ENCODE measurements around the gene IPO9. TPM values are rescaled to one million over a fixed set of nuclear protein-coding genes. Genes with fewer than 3 reads are reported as not detected.

The IPO9 gene
- total and polyA plus RNA-seq, 2 experiments from 2014 or later, result 47.6 to 87.4 TPM

DNA sequence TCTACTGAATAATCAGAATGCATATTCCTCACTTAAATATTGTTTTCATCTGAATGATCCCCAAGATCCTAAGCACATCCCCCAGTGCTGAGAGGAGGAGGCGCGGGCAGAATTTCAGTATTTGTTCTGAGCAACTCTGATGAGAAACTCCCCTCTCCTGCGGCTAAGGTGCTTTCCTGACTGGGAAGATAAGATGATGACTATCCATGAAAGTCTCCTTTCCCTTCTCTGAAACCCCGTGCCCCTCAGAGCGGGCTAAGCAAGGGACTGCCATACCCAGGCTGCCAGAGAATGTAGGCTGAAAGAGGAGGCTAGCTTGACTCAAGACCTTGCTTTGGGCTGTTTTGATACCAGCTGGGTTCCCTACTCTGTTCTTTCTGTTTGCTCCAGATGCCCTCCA lies 39.7 kb upstream of the IPO9 start:
- TF ChIP-seq, protein P1, sequence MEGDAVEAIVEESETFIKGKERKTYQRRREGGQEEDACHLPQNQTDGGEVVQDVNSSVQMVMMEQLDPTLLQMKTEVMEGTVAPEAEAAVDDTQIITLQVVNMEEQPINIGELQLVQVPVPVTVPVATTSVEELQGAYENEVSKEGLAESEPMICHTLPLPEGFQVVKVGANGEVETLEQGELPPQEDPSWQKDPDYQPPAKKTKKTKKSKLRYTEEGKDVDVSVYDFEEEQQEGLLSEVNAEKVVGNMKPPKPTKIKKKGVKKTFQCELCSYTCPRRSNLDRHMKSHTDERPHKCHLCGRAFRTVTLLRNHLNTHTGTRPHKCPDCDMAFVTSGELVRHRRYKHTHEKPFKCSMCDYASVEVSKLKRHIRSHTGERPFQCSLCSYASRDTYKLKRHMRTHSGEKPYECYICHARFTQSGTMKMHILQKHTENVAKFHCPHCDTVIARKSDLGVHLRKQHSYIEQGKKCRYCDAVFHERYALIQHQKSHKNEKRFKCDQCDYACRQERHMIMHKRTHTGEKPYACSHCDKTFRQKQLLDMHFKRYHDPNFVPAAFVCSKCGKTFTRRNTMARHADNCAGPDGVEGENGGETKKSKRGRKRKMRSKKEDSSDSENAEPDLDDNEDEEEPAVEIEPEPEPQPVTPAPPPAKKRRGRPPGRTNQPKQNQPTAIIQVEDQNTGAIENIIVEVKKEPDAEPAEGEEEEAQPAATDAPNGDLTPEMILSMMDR (conservative IDR thresholded peaks at IDR 0.05; ENCODE audit: low read depth in 2 of 2), result no peak
- TF ChIP-seq ZNF331 (CRISPR knock-in tag; IDR thresholded peaks at IDR 0.05; ENCODE audit: low read depth) (no peak), STAT1 (IDR thresholded peaks at IDR 0.05; ENCODE audit: unreplicated experiment) (no peak), EZH2 (IDR thresholded peaks at IDR 0.05; ENCODE audit: low read depth, unreplicated experiment) (no peak), ZNF114 (CRISPR knock-in tag; IDR thresholded peaks at IDR 0.05) (no peak), CREB1 (CRISPR knock-in tag; IDR thresholded peaks at IDR 0.05; ENCODE audit: low read depth) (no peak), NANOG (IDR thresholded peaks at IDR 0.05; ENCODE audit: borderline replicate concordance) (no peak), JUNB (IDR thresholded peaks at IDR 0.05; ENCODE audit: unreplicated experiment) (no peak), EZH2phosphoT487 (IDR thresholded peaks at IDR 0.05; ENCODE audit: unreplicated experiment) (no peak), POLR2AphosphoS5 (IDR thresholded peaks at IDR 0.05; ENCODE audit: low read depth) (no peak)
- TF ChIP-seq, protein P2, sequence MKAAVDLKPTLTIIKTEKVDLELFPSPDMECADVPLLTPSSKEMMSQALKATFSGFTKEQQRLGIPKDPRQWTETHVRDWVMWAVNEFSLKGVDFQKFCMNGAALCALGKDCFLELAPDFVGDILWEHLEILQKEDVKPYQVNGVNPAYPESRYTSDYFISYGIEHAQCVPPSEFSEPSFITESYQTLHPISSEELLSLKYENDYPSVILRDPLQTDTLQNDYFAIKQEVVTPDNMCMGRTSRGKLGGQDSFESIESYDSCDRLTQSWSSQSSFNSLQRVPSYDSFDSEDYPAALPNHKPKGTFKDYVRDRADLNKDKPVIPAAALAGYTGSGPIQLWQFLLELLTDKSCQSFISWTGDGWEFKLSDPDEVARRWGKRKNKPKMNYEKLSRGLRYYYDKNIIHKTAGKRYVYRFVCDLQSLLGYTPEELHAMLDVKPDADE (IDR thresholded peaks at IDR 0.05), result no peak
- TF ChIP-seq, protein P3, sequence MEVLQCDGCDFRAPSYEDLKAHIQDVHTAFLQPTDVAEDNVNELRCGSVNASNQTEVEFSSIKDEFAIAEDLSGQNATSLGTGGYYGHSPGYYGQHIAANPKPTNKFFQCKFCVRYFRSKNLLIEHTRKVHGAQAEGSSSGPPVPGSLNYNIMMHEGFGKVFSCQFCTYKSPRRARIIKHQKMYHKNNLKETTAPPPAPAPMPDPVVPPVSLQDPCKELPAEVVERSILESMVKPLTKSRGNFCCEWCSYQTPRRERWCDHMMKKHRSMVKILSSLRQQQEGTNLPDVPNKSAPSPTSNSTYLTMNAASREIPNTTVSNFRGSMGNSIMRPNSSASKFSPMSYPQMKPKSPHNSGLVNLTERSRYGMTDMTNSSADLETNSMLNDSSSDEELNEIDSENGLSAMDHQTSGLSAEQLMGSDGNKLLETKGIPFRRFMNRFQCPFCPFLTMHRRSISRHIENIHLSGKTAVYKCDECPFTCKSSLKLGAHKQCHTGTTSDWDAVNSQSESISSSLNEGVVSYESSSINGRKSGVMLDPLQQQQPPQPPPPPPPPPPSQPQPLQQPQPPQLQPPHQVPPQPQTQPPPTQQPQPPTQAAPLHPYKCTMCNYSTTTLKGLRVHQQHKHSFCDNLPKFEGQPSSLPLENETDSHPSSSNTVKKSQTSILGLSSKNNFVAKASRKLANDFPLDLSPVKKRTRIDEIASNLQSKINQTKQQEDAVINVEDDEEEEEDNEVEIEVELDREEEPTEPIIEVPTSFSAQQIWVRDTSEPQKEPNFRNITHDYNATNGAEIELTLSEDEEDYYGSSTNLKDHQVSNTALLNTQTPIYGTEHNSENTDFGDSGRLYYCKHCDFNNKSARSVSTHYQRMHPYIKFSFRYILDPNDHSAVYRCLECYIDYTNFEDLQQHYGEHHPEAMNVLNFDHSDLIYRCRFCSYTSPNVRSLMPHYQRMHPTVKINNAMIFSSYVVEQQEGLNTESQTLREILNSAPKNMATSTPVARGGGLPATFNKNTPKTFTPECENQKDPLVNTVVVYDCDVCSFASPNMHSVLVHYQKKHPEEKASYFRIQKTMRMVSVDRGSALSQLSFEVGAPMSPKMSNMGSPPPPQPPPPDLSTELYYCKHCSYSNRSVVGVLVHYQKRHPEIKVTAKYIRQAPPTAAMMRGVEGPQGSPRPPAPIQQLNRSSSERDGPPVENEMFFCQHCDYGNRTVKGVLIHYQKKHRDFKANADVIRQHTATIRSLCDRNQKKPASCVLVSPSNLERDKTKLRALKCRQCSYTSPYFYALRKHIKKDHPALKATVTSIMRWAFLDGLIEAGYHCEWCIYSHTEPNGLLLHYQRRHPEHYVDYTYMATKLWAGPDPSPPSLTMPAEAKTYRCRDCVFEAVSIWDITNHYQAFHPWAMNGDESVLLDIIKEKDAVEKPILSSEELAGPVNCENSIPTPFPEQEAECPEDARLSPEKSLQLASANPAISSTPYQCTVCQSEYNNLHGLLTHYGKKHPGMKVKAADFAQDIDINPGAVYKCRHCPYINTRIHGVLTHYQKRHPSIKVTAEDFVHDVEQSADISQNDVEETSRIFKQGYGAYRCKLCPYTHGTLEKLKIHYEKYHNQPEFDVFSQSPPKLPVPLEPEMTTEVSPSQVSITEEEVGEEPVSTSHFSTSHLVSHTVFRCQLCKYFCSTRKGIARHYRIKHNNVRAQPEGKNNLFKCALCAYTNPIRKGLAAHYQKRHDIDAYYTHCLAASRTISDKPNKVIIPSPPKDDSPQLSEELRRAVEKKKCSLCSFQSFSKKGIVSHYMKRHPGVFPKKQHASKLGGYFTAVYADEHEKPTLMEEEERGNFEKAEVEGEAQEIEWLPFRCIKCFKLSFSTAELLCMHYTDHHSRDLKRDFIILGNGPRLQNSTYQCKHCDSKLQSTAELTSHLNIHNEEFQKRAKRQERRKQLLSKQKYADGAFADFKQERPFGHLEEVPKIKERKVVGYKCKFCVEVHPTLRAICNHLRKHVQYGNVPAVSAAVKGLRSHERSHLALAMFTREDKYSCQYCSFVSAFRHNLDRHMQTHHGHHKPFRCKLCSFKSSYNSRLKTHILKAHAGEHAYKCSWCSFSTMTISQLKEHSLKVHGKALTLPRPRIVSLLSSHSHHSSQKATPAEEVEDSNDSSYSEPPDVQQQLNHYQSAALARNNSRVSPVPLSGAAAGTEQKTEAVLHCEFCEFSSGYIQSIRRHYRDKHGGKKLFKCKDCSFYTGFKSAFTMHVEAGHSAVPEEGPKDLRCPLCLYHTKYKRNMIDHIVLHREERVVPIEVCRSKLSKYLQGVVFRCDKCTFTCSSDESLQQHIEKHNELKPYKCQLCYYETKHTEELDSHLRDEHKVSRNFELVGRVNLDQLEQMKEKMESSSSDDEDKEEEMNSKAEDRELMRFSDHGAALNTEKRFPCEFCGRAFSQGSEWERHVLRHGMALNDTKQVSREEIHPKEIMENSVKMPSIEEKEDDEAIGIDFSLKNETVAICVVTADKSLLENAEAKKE (CRISPR knock-in tag; IDR thresholded peaks at IDR 0.05), result no peak
- TF ChIP-seq, protein P4, sequence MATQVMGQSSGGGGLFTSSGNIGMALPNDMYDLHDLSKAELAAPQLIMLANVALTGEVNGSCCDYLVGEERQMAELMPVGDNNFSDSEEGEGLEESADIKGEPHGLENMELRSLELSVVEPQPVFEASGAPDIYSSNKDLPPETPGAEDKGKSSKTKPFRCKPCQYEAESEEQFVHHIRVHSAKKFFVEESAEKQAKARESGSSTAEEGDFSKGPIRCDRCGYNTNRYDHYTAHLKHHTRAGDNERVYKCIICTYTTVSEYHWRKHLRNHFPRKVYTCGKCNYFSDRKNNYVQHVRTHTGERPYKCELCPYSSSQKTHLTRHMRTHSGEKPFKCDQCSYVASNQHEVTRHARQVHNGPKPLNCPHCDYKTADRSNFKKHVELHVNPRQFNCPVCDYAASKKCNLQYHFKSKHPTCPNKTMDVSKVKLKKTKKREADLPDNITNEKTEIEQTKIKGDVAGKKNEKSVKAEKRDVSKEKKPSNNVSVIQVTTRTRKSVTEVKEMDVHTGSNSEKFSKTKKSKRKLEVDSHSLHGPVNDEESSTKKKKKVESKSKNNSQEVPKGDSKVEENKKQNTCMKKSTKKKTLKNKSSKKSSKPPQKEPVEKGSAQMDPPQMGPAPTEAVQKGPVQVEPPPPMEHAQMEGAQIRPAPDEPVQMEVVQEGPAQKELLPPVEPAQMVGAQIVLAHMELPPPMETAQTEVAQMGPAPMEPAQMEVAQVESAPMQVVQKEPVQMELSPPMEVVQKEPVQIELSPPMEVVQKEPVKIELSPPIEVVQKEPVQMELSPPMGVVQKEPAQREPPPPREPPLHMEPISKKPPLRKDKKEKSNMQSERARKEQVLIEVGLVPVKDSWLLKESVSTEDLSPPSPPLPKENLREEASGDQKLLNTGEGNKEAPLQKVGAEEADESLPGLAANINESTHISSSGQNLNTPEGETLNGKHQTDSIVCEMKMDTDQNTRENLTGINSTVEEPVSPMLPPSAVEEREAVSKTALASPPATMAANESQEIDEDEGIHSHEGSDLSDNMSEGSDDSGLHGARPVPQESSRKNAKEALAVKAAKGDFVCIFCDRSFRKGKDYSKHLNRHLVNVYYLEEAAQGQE (IDR thresholded peaks at IDR 0.05; ENCODE audit: unreplicated experiment), result no peak
- Histone ChIP-seq H3K27me3 (ENCODE audit: insufficient read depth) (no peaks in the 10 kb centered on the region), H3K27ac (ENCODE audit: low read depth) (no peak overlapping the region), H3K4me1 (ENCODE audit: insufficient read depth) (no peaks in the 10 kb centered on the region), H3K36me3 (ENCODE audit: insufficient read depth) (peaks cover 10% of the 10 kb centered on the region), H2AFZ (no peak overlapping the region), H3F3A (replicated peaks; ENCODE audit: low read depth) (no peaks in the 10 kb centered on the region), H4K20me1 (replicated peaks; ENCODE audit: insufficient read depth) (no peaks in the 10 kb centered on the region), H3K4me3 (no peak overlapping the region), H3K9me2 (ENCODE audit: insufficient read depth) (no peaks in the 10 kb centered on the region), H3K79me2 (replicated peaks; ENCODE audit: insufficient read depth) (no peaks in the 10 kb centered on the region), H3K4me2 (no peak overlapping the region)
- H3K27ac Mint-ChIP-seq, result no peak overlapping the region
- no peaks in the 10 kb centered on the region for H3K9me3 Mint-ChIP-seq
- no peaks in the 10 kb centered on the region for H3K4me1 Mint-ChIP-seq
- H3K36me3 Mint-ChIP-seq (ENCODE audit: low read depth), result peaks cover 75% of the 10 kb centered on the region
- no peak for ATAC-seq
- no peak for DNase-seq (ENCODE audit: low spot score)
- H3K4me3 Mint-ChIP-seq, result no peak overlapping the region
- peaks cover 5% of the 10 kb centered on the region for H3K27me3 Mint-ChIP-seq (ENCODE audit: insufficient read depth, low read depth, poor library complexity)

Data from GM23338 (cell line).